Activated T-helper 17 cell treated with anti-CD3 and anti-CD28 coated beads, Interleukin-2, amount 50 U/mL, for 72 hours (primary cell): ENCODE results near the gene POLA2. TPM values are rescaled to one million over a fixed set of nuclear protein-coding genes. Genes with fewer than 3 reads are reported as not detected.
A peak's percentile ranks its signal among the peaks of the same experiment; 100 is the strongest.
"Not testable (repeated sequence)": the region's sequence is repeated elsewhere in the genome, so short reads cannot be mapped to it uniquely, and the experiment has no call there.

Source experiments
- ATAC-seq: fragments of 150-1000 bp; cut with Tn5 transposase; replicated peaks from 2 replicates; pipeline ENCODE4 v1.10.0; 2021; ENCODE audit warnings: mild to moderate bottlenecking, moderate library complexity
- H3K27ac Mint-ChIP-seq: one replicate; pipeline ENCODE4 v1.8.0; 2022; ENCODE audit warnings: mixed read lengths
- H3K27me3 Mint-ChIP-seq: one replicate; pipeline ENCODE4 v1.8.0; 2022; ENCODE audit warnings: mixed read lengths
- H3K36me3 Mint-ChIP-seq: one replicate; pipeline ENCODE4 v1.8.0; 2022; ENCODE audit warnings: low read depth, mild to moderate bottlenecking, mixed read lengths
- H3K4me1 Mint-ChIP-seq: one replicate; pipeline ENCODE4 v1.8.0; 2022; ENCODE audit warnings: mixed read lengths
- H3K4me3 Mint-ChIP-seq: one replicate; pipeline ENCODE4 v1.8.0; 2022; ENCODE audit warnings: mild to moderate bottlenecking, mixed read lengths
- H3K9me3 Mint-ChIP-seq: one replicate; pipeline ENCODE4 v1.8.0; 2022; ENCODE audit warnings: mixed read lengths
- total RNA-seq, 2 donors: library from RNA; stranded (reverse); gene quantifications; one replicate each; pipeline ENCODE4 v1.2.3, GENCODE V29; 2022

POLA2 gene
- total RNA-seq, 2 donors from 2014 or later = 54.6 to 64.1 TPM

GRCh38 chr11:65316227-65317024 is 54.7 kb downstream of the POLA2 start:
- Mint-ChIP-seq H3K9me3 (no peaks in the 10 kb centered on the region), H3K36me3 (no peaks in the 10 kb centered on the region), H3K27me3 (peaks cover 3% of the 10 kb centered on the region), H3K4me3 (peak overlapping the region; percentile 61), H3K4me1 (peaks cover 5% of the 10 kb centered on the region), H3K27ac (no peak overlapping the region)
- no peak for ATAC-seq

- no peak overlapping the region for H3K27ac Mint-ChIP-seq
- H3K4me3 Mint-ChIP-seq = peak overlapping the region; percentile 61
- no peaks in the 10 kb centered on the region for H3K9me3 Mint-ChIP-seq
- ATAC-seq = no peak
- H3K27me3 Mint-ChIP-seq = peaks cover 3% of the 10 kb centered on the region
- no peaks in the 10 kb centered on the region for H3K36me3 Mint-ChIP-seq
- peaks cover 5% of the 10 kb centered on the region for H3K4me1 Mint-ChIP-seq
These were observed 55.4 kb downstream of the POLA2 start for GRCh38 chr11:65317025-65317786.

- Mint-ChIP-seq H3K27me3 (no peaks in the 10 kb centered on the region), H3K9me3 (no peaks in the 10 kb centered on the region), H3K4me1 (peaks cover 5% of the 10 kb centered on the region), H3K27ac (no peak overlapping the region), H3K4me3 (no peak overlapping the region), H3K36me3 (no peaks in the 10 kb centered on the region)
- no peak for ATAC-seq
These were observed 58.8 kb downstream of the POLA2 start for GRCh38 chr11:65320386-65321075.

- H3K4me1 Mint-ChIP-seq = no peaks in the 10 kb centered on the region
- no peaks in the 10 kb centered on the region for H3K27me3 Mint-ChIP-seq
- no peak for ATAC-seq
- H3K4me3 Mint-ChIP-seq = no peak overlapping the region
- no peak overlapping the region for H3K27ac Mint-ChIP-seq
- no peaks in the 10 kb centered on the region for H3K36me3 Mint-ChIP-seq
- H3K9me3 Mint-ChIP-seq = no peaks in the 10 kb centered on the region
These were observed 59.3 kb downstream of the POLA2 start for GRCh38 chr11:65321076-65321475.

GRCh38 chr11:65321828-65322485 is 60.2 kb downstream of the POLA2 start:
- no peaks in the 10 kb centered on the region for H3K9me3 Mint-ChIP-seq
- H3K4me1 Mint-ChIP-seq = no peaks in the 10 kb centered on the region
- no peak for ATAC-seq
- H3K27me3 Mint-ChIP-seq = no peaks in the 10 kb centered on the region
- H3K4me3 Mint-ChIP-seq = no peak overlapping the region
- H3K36me3 Mint-ChIP-seq = no peaks in the 10 kb centered on the region
- no peak overlapping the region for H3K27ac Mint-ChIP-seq

GRCh38 chr11:65323813-65324212 is 62.1 kb downstream of the POLA2 start:
- Mint-ChIP-seq H3K27me3 (no peaks in the 10 kb centered on the region), H3K4me3 (no peak overlapping the region), H3K27ac (no peak overlapping the region), H3K36me3 (no peaks in the 10 kb centered on the region), H3K4me1 (no peaks in the 10 kb centered on the region), H3K9me3 (no peaks in the 10 kb centered on the region)
- no peak for ATAC-seq

- Mint-ChIP-seq H3K27me3 (no peaks in the 10 kb centered on the region), H3K9me3 (no peaks in the 10 kb centered on the region), H3K4me1 (peaks cover 5% of the 10 kb centered on the region), H3K4me3 (no peak overlapping the region), H3K36me3 (no peaks in the 10 kb centered on the region), H3K27ac (no peak overlapping the region)
- no peak for ATAC-seq
These were observed 63.7 kb downstream of the POLA2 start for GRCh38 chr11:65325435-65325834.

- H3K4me1 Mint-ChIP-seq = peaks cover 5% of the 10 kb centered on the region
- H3K4me3 Mint-ChIP-seq = no peak overlapping the region
- no peaks in the 10 kb centered on the region for H3K27me3 Mint-ChIP-seq
- no peaks in the 10 kb centered on the region for H3K9me3 Mint-ChIP-seq
- ATAC-seq = no peak
- H3K36me3 Mint-ChIP-seq = no peaks in the 10 kb centered on the region
- no peak overlapping the region for H3K27ac Mint-ChIP-seq
These were observed 65.3 kb downstream of the POLA2 start for GRCh38 chr11:65327021-65327420.

- Mint-ChIP-seq H3K9me3 (no peaks in the 10 kb centered on the region), H3K4me3 (peak overlapping the region; percentile 56), H3K27ac (peak overlapping the region; percentile 72), H3K4me1 (peaks cover 6% of the 10 kb centered on the region), H3K36me3 (peaks cover 8% of the 10 kb centered on the region), H3K27me3 (no peaks in the 10 kb centered on the region)
- no peak for ATAC-seq
These were observed 67.7 kb downstream of the POLA2 start for GRCh38 chr11:65329478-65329877.

GRCh38 chr11:65329944-65330403 is 68.2 kb downstream of the POLA2 start:
- H3K27ac Mint-ChIP-seq = peak overlapping the region; percentile 72
- peak overlapping the region; percentile 56 for H3K4me3 Mint-ChIP-seq
- peaks cover 13% of the 10 kb centered on the region for H3K36me3 Mint-ChIP-seq
- peaks cover 11% of the 10 kb centered on the region for H3K4me1 Mint-ChIP-seq
- ATAC-seq = peak; percentile 27
- no peaks in the 10 kb centered on the region for H3K27me3 Mint-ChIP-seq
- no peaks in the 10 kb centered on the region for H3K9me3 Mint-ChIP-seq

GRCh38 chr11:65330544-65330943 is 68.8 kb downstream of the POLA2 start:
- Mint-ChIP-seq H3K4me3 (no peak overlapping the region), H3K36me3 (peaks cover 19% of the 10 kb centered on the region), H3K9me3 (no peaks in the 10 kb centered on the region), H3K27me3 (no peaks in the 10 kb centered on the region), H3K27ac (no peak overlapping the region), H3K4me1 (peaks cover 16% of the 10 kb centered on the region)
- no peak for ATAC-seq

GRCh38 chr11:65332591-65332990 is 70.8 kb downstream of the POLA2 start:
- not testable (repeated sequence) for H3K4me3 Mint-ChIP-seq, H3K9me3 Mint-ChIP-seq, H3K27me3 Mint-ChIP-seq, H3K27ac Mint-ChIP-seq, ATAC-seq
- H3K36me3 Mint-ChIP-seq = peaks cover 23% of the 10 kb centered on the region
- peaks cover 18% of the 10 kb centered on the region for H3K4me1 Mint-ChIP-seq

GRCh38 chr11:65334696-65335295 is 73.0 kb downstream of the POLA2 start:
- Mint-ChIP-seq H3K4me1 (peaks cover 30% of the 10 kb centered on the region), H3K27me3 (no peaks in the 10 kb centered on the region), H3K36me3 (peaks cover 43% of the 10 kb centered on the region), H3K4me3 (peak overlapping the region; percentile 93), H3K27ac (peak overlapping the region; percentile 89), H3K9me3 (no peaks in the 10 kb centered on the region)
- peak; percentile 12 for ATAC-seq

- Mint-ChIP-seq H3K36me3 (peaks cover 78% of the 10 kb centered on the region), H3K9me3 (no peaks in the 10 kb centered on the region), H3K4me1 (peaks cover 30% of the 10 kb centered on the region), H3K27ac (peak overlapping the region; percentile 64), H3K27me3 (no peaks in the 10 kb centered on the region), H3K4me3 (no peak overlapping the region)
- ATAC-seq = no peak
These were observed 76.9 kb downstream of the POLA2 start for GRCh38 chr11:65338676-65339075.
